Kidney (tissue), 14 donors: ENCODE results near the gene CLASP1. TPM values are rescaled to one million over a fixed set of nuclear protein-coding genes. Genes with fewer than 3 reads are reported as not detected.
"Not testable (repeated sequence)": the region's sequence is repeated elsewhere in the genome, so short reads cannot be mapped to it uniquely, and the experiment has no call there.

Source experiments
- DNase-seq, 5 donors: peaks; one replicate each; pipeline ENCODE4 v3.0.0-alpha.2; 2013 to 2020
- FAIRE-seq: peaks from 2 replicates; lab custom pipeline; 2012; peaks lifted over from hg19 to GRCh38; lab: Jason Lieb, UNC
- H3K27ac ChIP-seq, 2 donors: one replicate each; pipeline ENCODE4 v1.7.0; 2013; ENCODE audit warnings: low read depth in 2 of 2, low read length in 2 of 2, inconsistent platforms in 1 of 2
- H3K27me3 ChIP-seq: one replicate; pipeline ENCODE4 v1.7.1; 2013; ENCODE audit warnings: low read length, inconsistent platforms; ENCODE audit not compliant: control insufficient read depth, insufficient read depth
- H3K36me3 ChIP-seq, 3 donors: one replicate each; pipeline versions ENCODE4 v1.7.0 to v1.7.1; 2013; ENCODE audit warnings: low read length in 3 of 3, control low read depth in 1 of 3, inconsistent platforms in 1 of 3; ENCODE audit not compliant: insufficient read depth in 3 of 3, control insufficient read depth in 2 of 3
- H3K4me1 ChIP-seq, 3 donors: one replicate each; pipeline versions ENCODE4 v1.7.0 to v1.7.1; 2013; ENCODE audit warnings: low read length in 3 of 3, inconsistent platforms in 1 of 3, low read depth in 1 of 3; ENCODE audit not compliant: control insufficient read depth in 2 of 3, insufficient read depth in 2 of 3
- H3K4me3 ChIP-seq, 3 donors: one replicate each; pipeline versions ENCODE4 v1.7.0 to v1.8.1; 2013; ENCODE audit warnings: low read length in 3 of 3, control low read depth in 1 of 3, inconsistent platforms in 1 of 3
- H3K9ac ChIP-seq, 3 donors: one replicate each; pipeline versions ENCODE4 v1.7.0 to v1.7.1; 2013; ENCODE audit warnings: low read length in 3 of 3, control low read depth in 1 of 3, inconsistent platforms in 1 of 3
- H3K9me3 ChIP-seq, 3 donors: one replicate each; pipeline versions ENCODE4 v1.7.0 to v1.7.1; 2013; ENCODE audit warnings: low read length in 3 of 3, control low read depth in 1 of 3, inconsistent platforms in 1 of 3; ENCODE audit not compliant: control insufficient read depth in 2 of 3, insufficient read depth in 1 of 3
- intact Hi-C: fragments of 100-400 bp; cut with DNase I; formaldehyde crosslinking; loops from one replicate; pipeline ENCODE4 v1.11.1; 2022
- polyA plus RNA-seq: library from polyadenylated mRNA; stranded (reverse); fragments of 350-450 nt; fragmentation: Illumina TruSeq; extraction: RNeasy Lipid Tissue Mini Kit (QIAGEN cat#74804); gene quantifications from one replicate; pipeline ENCODE4 v1.2.3, GENCODE V29; 2014; ENCODE audit warnings: low read depth, low replicate concordance; ENCODE audit not compliant: insufficient read depth
- total RNA-seq: library from RNA; stranded (reverse); fragmentation: NEBNext Ultra II Directional; extraction: Animal tissue kit (Norgen Biotek cat#: 25700); gene quantifications from one replicate; pipeline ENCODE4 v1.2.1, GENCODE V29; 2021
- TF ChIP-seq, protein P1 (sequence below): IDR thresholded peaks from 3 replicates; pipeline ENCODE4 v1.5.1; 2012; ENCODE audit warnings: mild to moderate bottlenecking, moderate library complexity, borderline replicate concordance; ENCODE audit not compliant: insufficient read depth; ENCODE audit errors: extremely low read depth
- donor health status: control.
- donor health status: control.
- donor health status: control.
- donor health status: control.
- donor health status: control.
- donor health status: DM: yes; HTN: yes; CAD: no.
- donor health status: Normal renal cell carcinoma (clear cell type).

CLASP1 gene
- total and polyA plus RNA-seq, 2 donors from 2014 or later: 6.8 to 71.5 TPM

GRCh38 chr2:121644715-121645114 is 4.5 kb downstream of the CLASP1 start:
- H3K9me3 ChIP-seq: no peaks in the 10 kb centered on the region
- no peak for FAIRE-seq
- DNase-seq: peak in 1 of 5 donors; percentile 20
- peaks cover 2 to 14% (median 12%) of the 10 kb centered on the region in 3 donors for H3K4me1 ChIP-seq
- TF ChIP-seq, protein P1, sequence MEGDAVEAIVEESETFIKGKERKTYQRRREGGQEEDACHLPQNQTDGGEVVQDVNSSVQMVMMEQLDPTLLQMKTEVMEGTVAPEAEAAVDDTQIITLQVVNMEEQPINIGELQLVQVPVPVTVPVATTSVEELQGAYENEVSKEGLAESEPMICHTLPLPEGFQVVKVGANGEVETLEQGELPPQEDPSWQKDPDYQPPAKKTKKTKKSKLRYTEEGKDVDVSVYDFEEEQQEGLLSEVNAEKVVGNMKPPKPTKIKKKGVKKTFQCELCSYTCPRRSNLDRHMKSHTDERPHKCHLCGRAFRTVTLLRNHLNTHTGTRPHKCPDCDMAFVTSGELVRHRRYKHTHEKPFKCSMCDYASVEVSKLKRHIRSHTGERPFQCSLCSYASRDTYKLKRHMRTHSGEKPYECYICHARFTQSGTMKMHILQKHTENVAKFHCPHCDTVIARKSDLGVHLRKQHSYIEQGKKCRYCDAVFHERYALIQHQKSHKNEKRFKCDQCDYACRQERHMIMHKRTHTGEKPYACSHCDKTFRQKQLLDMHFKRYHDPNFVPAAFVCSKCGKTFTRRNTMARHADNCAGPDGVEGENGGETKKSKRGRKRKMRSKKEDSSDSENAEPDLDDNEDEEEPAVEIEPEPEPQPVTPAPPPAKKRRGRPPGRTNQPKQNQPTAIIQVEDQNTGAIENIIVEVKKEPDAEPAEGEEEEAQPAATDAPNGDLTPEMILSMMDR: no peak
- no peak overlapping the region for H3K4me3 ChIP-seq
- H3K9ac ChIP-seq: no peak overlapping the region
- H3K36me3 ChIP-seq: no peaks in the 10 kb centered on the region
- no peak overlapping the region for H3K27ac ChIP-seq
- intact Hi-C loops: no loop called here
- no peaks in the 10 kb centered on the region for H3K27me3 ChIP-seq

- TF ChIP-seq, protein P1: no peak
- no peaks in the 10 kb centered on the region for H3K36me3 ChIP-seq
- no peak overlapping the region for H3K9ac ChIP-seq
- DNase-seq (no peak), FAIRE-seq (no peak)
- H3K4me1 ChIP-seq: peaks cover 2 to 14% (median 12%) of the 10 kb centered on the region in 3 donors
- no peaks in the 10 kb centered on the region for H3K9me3 ChIP-seq
- no peaks in the 10 kb centered on the region for H3K27me3 ChIP-seq
- no peak overlapping the region for H3K27ac ChIP-seq
- H3K4me3 ChIP-seq: no peak overlapping the region
- intact Hi-C loops: no loop called here
Observed at GRCh38 chr2:121643877-121644276, 5.4 kb downstream of the CLASP1 start.

GRCh38 chr2:121640380-121641316 is 8.6 kb downstream of the CLASP1 start:
- no peaks in the 10 kb centered on the region for H3K27me3 ChIP-seq
- no peaks in the 10 kb centered on the region for H3K9me3 ChIP-seq
- H3K27ac ChIP-seq: no peak overlapping the region
- DNase-seq (no peak), FAIRE-seq (no peak)
- TF ChIP-seq, protein P1: no peak
- no peaks in the 10 kb centered on the region for H3K36me3 ChIP-seq
- H3K4me1 ChIP-seq: peaks cover 2 to 12% (median 8%) of the 10 kb centered on the region in 3 donors
- intact Hi-C loops: no loop called here
- no peak overlapping the region for H3K9ac ChIP-seq
- H3K4me3 ChIP-seq: no peak overlapping the region

GRCh38 chr2:121639846-121640245 is 9.4 kb downstream of the CLASP1 start:
- H3K9ac ChIP-seq, FAIRE-seq, intact Hi-C loops: not testable (repeated sequence)

More at GRCh38 chr2:121639846-121640245, 9.4 kb downstream of the CLASP1 start:
- DNase-seq, H3K9me3 ChIP-seq, H3K27ac ChIP-seq, H3K27me3 ChIP-seq, H3K4me3 ChIP-seq, H3K4me1 ChIP-seq, H3K36me3 ChIP-seq: not testable (repeated sequence)
